Raji (cell line): ENCODE results near the gene TMEM114.

Experiments used
- POLR2A ChIP-seq: IDR thresholded peaks from 2 replicates; pipeline ENCODE4 v1.6.1; 2011; ENCODE audit warnings: low read depth, low read length, control low read depth; ENCODE audit not compliant: insufficient read depth

The TMEM114 gene

DNA sequence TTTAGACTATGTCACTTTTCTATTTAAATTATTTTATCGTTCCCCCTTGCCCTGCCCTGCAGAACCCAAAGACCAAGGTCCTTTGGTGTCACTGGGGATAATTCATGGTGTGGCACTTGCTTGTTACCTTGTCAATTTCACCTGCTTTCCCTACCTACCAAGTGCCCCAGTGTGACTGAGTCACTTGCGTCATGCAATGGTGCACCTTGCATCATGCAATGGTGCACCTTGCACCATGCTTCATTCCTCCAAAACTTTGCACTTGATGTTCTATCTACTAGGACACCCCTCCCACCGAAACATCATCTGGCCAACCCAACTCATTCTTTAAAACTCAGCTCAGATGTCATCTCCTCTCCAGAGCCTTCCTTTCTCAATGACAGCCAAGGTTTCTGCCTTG, 47.1 kb downstream of the TMEM114 start:
- no peak for TF ChIP-seq POLR2A

DNA sequence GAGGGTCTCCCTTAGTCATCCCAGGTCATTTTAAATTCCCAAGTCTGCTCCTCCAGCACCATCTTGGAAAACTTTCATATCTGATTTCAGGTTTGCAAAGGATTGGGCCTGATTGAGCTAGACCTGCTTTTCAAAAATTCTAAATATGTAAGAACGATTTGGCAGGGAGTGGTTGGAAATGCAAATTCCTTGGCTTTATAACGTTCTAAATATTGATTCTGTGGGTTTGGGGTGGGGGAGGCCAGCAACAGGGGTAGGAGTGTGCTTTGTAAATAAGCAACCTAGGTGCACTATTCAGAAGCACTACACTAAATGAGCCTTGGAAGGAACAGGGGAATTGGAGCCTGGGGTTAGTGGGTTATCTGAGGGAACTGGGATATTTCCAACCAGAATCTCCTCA, 47.9 kb downstream of the TMEM114 start:
- no peak for TF ChIP-seq POLR2A

DNA sequence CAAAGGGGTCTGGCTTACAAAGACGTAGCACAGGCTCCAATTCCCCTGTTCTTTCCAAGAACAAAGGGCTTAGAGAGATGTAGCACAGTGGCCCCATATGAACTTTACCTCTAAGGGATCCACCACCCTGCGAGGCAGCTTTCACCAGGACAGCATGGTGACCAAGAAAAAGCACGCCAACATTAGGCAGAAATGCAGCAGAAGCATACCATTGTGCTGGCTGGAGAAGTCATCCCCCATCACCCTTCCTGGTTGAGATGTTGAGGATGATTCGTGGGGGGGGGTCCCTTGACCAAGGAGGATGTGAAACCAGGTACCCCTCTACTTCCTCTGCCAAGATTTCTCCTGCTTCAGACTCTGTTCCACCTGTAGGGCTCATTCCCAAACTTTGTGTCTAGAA, 48.4 kb downstream of the TMEM114 start:
- TF ChIP-seq POLR2A: no peak

DNA sequence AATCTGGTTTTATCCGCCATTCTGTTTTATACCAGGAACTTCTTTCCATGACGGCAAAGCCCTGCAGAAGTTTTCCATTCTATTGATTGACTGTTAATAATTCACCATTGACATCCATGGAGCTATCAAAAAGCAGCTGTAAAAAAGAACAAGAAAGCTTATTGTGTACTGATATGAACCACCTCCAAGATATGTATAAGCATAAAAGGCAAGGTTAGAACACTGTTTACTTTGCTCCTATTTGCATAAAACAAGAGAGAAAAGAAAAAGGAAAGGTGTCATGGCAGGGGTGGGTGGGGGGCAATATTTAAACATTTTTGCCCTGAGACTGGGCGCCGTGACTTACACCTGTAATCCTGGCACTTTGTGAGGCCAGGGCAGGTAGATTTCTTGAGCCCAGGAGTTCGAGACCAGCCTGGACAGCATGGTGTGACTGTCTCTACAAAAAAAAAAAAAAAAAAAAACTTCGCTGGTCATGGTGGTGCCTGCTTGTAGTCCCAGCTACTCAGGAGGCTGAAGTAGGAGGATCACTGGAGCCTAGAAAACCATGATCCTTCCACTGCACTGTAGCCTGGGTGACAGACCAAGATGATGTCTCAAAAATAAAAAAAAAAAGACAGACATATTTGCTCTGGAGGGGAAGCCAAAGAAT, 52.5 kb downstream of the TMEM114 start:
- TF ChIP-seq POLR2A: no peak

DNA sequence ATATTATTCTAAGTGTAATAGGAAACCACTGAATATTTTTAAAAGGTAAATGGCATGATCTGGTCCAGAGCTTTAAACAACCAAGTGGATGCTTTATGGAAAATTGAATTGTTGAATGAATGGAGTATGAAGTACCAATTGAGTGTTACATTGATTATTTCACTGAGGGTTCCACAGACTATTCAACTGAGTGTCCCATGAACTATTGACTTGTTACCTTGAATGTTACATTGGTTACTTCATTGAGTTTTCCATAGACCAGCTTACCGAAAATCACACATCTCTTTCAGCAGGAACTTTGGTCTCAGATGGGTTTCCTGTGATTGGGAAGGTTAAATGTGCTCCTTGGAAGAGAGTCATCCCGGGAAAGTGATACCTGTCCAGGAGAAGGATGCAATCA, 56.8 kb downstream of the TMEM114 start:
- no peak for TF ChIP-seq POLR2A

DNA sequence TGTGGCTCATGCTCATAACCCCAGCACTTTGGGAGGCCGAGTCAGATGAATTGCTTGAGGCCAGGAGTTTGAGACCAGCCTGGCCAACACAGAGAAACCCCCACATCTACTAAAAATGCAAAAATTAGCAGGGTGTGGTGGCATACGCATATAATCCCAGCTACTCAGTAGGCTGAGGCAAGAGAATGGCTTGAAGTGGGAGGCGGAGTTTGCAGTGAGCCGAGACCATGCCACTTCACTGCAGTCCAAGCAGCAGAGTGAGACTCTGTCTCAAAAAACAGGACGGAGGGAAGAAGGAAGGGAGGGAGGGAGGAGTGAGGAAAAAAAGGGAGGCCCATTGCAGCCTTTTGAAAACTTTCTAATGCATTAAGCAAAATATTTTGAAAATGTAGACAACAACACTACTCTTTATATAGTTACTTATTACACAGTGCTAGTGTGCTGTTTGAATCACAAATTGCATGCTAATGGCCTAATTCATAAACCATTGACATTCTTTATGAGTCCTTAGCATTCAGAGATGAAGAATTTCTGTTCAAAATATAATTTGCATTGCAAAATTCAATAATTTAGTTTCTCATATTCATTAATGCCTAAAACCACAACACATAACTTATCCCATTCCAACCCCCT, 59.4 kb downstream of the TMEM114 start:
- no peak for TF ChIP-seq POLR2A

DNA sequence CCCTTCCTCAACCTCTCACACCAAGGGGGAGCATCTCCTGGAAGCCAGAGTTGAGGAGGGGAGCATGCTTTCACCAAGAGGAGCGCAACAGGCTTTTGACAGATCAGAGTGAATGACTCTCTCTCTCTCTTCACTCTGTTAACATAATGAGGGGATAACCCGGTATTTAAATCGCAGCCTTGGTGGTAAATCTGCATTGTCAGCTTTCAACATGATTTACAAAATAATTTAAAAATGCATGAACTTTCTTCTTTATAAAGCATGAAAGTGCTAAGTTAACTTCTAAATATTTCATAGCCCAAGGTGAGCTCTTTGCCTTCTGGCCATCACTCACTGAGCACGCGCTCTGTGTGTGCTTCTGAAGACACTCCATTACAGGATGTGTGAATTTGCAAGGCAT, 61.8 kb downstream of the TMEM114 start:
- TF ChIP-seq POLR2A: no peak

DNA sequence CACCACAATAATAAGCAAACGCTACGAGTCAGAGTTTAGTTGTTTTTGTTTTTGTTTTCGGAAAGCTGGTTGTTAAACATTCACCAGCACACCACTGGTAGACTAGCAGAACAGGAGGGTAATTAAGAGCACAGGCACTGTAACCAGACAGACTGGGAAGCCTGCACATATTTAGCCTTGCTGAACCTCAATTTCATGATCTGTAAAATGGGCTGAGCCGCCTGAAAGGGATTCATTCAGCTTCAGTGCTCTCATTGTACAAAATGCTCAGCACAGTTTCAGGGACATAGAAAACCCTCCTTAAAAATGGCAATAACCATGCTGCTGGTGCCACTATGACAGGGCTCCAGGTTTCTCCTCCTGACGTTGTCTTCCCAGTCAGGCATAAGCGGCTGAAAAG, 66.4 kb downstream of the TMEM114 start:
- no peak for TF ChIP-seq POLR2A

DNA sequence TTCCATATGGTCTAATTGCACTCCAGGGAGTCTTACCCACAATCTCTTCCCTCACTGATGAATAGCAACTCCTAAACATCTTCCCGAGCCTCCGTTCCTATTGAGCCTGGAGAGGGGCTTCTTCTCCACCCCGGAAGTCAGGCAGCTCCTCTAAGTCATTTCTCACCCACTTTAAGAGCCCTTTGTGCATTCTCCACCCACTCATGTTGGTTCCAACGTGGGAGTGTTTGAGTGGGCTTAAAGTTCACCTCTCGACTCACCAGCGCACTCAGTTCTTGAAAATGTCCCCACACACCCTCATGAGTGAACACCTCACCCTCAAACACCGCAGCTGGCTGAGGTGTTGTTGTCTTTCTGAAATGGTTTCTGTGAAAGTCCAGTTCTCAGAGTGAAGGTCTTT, 67.6 kb downstream of the TMEM114 start:
- no peak for TF ChIP-seq POLR2A

DNA sequence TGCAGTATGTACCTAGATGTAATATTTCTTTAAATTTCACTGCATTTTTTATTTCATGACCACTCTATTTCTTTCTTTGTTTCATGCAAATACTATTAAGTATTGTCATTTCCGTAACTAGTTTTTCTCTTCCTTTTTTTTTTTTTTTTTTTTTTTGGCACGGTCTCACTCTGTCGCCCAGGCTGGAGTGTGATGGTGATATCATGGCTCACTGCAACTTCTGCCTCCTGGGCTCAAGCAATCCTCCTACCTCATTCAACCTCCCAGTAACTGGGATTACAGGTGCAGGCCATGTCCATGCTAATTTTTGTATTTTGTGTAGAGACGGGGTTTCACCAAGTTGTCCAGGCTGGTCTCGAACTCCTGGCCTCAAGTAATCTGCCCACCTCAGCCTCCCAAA, 70.7 kb downstream of the TMEM114 start:
- TF ChIP-seq POLR2A: no peak
